Hepatocyte (in vitro differentiated cells): ENCODE measurements around the gene TMC8. TPM values are rescaled to one million over a fixed set of nuclear protein-coding genes. Genes with fewer than 3 reads are reported as not detected.

Experiments used
- DNase-seq: peaks from one replicate; pipeline ENCODE4 v3.0.0-alpha.2; 2016; ENCODE audit warnings: low spot score
- H2AFZ ChIP-seq: fragments of 200-600 bp; sonication (generic); 2 replicates; pipeline ENCODE4 v1.6.0; 2016; ENCODE audit warnings: antibody characterized with exemption, mild to moderate bottlenecking
- H3K27ac ChIP-seq: fragments of 200-600 bp; sonication (generic); 2 replicates; pipeline ENCODE4 v1.5.1; 2016; ENCODE audit warnings: mild to moderate bottlenecking
- H3K27me3 ChIP-seq: fragments of 200-600 bp; sonication (generic); 2 replicates; pipeline ENCODE4 v1.6.1; 2016
- H3K36me3 ChIP-seq: fragments of 200-600 bp; sonication (generic); replicated peaks from 2 replicates; pipeline ENCODE4 v1.5.1; 2016; ENCODE audit warnings: low read depth; ENCODE audit not compliant: insufficient read depth
- H3K4me1 ChIP-seq: fragments of 200-600 bp; sonication (generic); 2 replicates; pipeline ENCODE4 v1.5.1; 2016; ENCODE audit warnings: mild to moderate bottlenecking, moderate library complexity; ENCODE audit not compliant: insufficient read depth
- H3K4me2 ChIP-seq: fragments of 200-600 bp; sonication (generic); 2 replicates; pipeline ENCODE4 v1.6.0; 2016
- H3K4me3 ChIP-seq: fragments of 200-600 bp; sonication (generic); 2 replicates; pipeline ENCODE4 v1.5.1; 2016; ENCODE audit warnings: mild to moderate bottlenecking
- H3K79me2 ChIP-seq: fragments of 200-600 bp; sonication (generic); 2 replicates; pipeline ENCODE4 v1.6.0; 2017; ENCODE audit warnings: mild to moderate bottlenecking
- H3K9me2 ChIP-seq: fragments of 200-600 bp; sonication (generic); replicated peaks from 2 replicates; pipeline ENCODE4 v1.6.0; 2017; ENCODE audit warnings: mild to moderate bottlenecking; ENCODE audit not compliant: insufficient read depth
- H3K9me3 ChIP-seq: fragments of 200-600 bp; sonication (generic); 2 replicates; pipeline ENCODE4 v1.5.1; 2016; ENCODE audit warnings: low read depth, mild to moderate bottlenecking
- H4K20me1 ChIP-seq: fragments of 200-600 bp; sonication (generic); 2 replicates; pipeline ENCODE4 v1.6.0; 2016; ENCODE audit warnings: mild to moderate bottlenecking; ENCODE audit not compliant: insufficient read depth, poor library complexity, severe bottlenecking
- CTCF ChIP-seq: fragments of 200-600 bp; sonication (generic); IDR thresholded peaks from 2 replicates; pipeline ENCODE4 v1.5.1; 2016; ENCODE audit warnings: antibody characterized with exemption, mild to moderate bottlenecking; ENCODE audit not compliant: poor library complexity
- EZH2 ChIP-seq: fragments of 200-600 bp; sonication (generic); IDR thresholded peaks from 2 replicates; pipeline ENCODE4 v1.6.1; 2016; ENCODE audit warnings: antibody characterized with exemption, mild to moderate bottlenecking, borderline replicate concordance
- EZH2phosphoT487 ChIP-seq: fragments of 200-600 bp; sonication (generic); IDR thresholded peaks from one replicate; pipeline ENCODE4 v1.6.1; 2018; ENCODE audit warnings: antibody characterized with exemption, mild to moderate bottlenecking, low read depth, moderate library complexity; ENCODE audit not compliant: unreplicated experiment, severe bottlenecking
- WGBS: methylation state at CpG from one replicate; pipeline ENCODE4 v1.1.6; 2016; ENCODE audit warnings: low lambda C conversion rate; ENCODE audit errors: missing lambda C conversion rate; 5-methylcytosine and 5-hydroxymethylcytosine counted together
- polyA plus RNA-seq: library from polyadenylated mRNA; unstranded; fragments of >200 nt; fragmentation: Nextera tagmentation; extraction: Ambion mirVana; gene quantifications from 2 replicates; pipeline ENCODE4 v1.2.1, GENCODE V29; 2016
- total RNA-seq: library from RNA; depleted of rRNA; stranded (reverse); fragments of >200 nt; gene quantifications from 2 replicates; pipeline ENCODE4 v1.2.3, GENCODE V29; 2014

Gene TMC8
- total and polyA plus RNA-seq, 2 experiments from 2014 or later, result 0.07 to 1.2 TPM

- Histone ChIP-seq H3K4me2 (no peak overlapping the region), H3K4me3 (no peak overlapping the region), H3K4me1 (peaks cover 13% of the 10 kb centered on the region), H3K79me2 (no peaks in the 10 kb centered on the region), H3K9me2 (no peaks in the 10 kb centered on the region), H3K27ac (no peak overlapping the region), H3K9me3 (no peaks in the 10 kb centered on the region), H3K27me3 (peaks cover 11% of the 10 kb centered on the region), H3K36me3 (no peaks in the 10 kb centered on the region), H4K20me1 (no peaks in the 10 kb centered on the region), H2AFZ (no peak overlapping the region)
- no peak for DNase-seq
- TF ChIP-seq EZH2, result no peak
- TF ChIP-seq CTCF, result no peak
- TF ChIP-seq EZH2phosphoT487, result no peak
- 93% methylated on average over 9 of the region's 9 CpGs for WGBS
These were observed 2.2 kb downstream of the TMC8 start for GRCh38 chr17:78132767-78133178.

- TF ChIP-seq CTCF (no peak), EZH2phosphoT487 (no peak)
- H2AFZ ChIP-seq, result no peak overlapping the region
- peaks cover 12% of the 10 kb centered on the region for H3K4me1 ChIP-seq
- H3K79me2 ChIP-seq, result no peaks in the 10 kb centered on the region
- no peak for DNase-seq
- H3K27ac ChIP-seq, result no peak overlapping the region
- WGBS, result 95% methylated on average over 29 of the region's 30 CpGs
- H3K9me3 ChIP-seq, result no peaks in the 10 kb centered on the region
- no peak overlapping the region for H3K4me2 ChIP-seq
- H3K36me3 ChIP-seq, result no peaks in the 10 kb centered on the region
- no peaks in the 10 kb centered on the region for H3K9me2 ChIP-seq
- H3K27me3 ChIP-seq, result peaks cover 11% of the 10 kb centered on the region
- H4K20me1 ChIP-seq, result no peaks in the 10 kb centered on the region
- no peak overlapping the region for H3K4me3 ChIP-seq
These were observed 2.8 kb downstream of the TMC8 start for GRCh38 chr17:78133179-78133951.

- TF ChIP-seq EZH2phosphoT487 (no peak), CTCF (peak; percentile 45)
- Histone ChIP-seq H3K27me3 (peaks cover 11% of the 10 kb centered on the region), H2AFZ (no peak overlapping the region), H4K20me1 (no peaks in the 10 kb centered on the region), H3K4me1 (peaks cover 12% of the 10 kb centered on the region), H3K4me3 (no peak overlapping the region), H3K4me2 (no peak overlapping the region), H3K9me3 (no peaks in the 10 kb centered on the region), H3K36me3 (no peaks in the 10 kb centered on the region), H3K9me2 (no peaks in the 10 kb centered on the region), H3K79me2 (no peaks in the 10 kb centered on the region), H3K27ac (no peak overlapping the region)
- DNase-seq, result peak; percentile 57
- WGBS, result 64% methylated on average over 36 of the region's 39 CpGs
These were observed 3.7 kb downstream of the TMC8 start for GRCh38 chr17:78133971-78134898.
